ENCODE data around the gene CEP164.

The CEP164 gene

DNA sequence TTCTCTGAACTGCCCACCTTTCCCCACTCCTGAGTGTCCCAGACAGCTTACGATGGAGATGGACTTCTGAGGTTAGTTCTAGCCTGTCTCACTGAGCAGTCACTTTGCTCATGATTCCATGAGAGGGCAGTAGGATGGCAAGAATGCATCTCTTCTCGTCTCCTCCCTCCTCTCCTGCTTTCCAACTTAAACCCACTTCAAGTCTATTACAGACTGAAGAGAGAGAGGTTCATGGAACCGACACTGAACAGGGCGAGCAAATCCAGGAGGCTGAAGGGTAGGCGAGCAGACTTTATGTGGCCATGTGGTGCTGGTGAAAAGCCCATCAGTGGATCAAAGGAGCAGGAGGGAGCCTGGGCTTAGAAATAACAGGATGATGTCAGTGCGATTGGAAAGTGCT lies 38.6 kb downstream of the CEP164 start:
- DNase-seq (ENCODE audit: low spot score), result no peak

DNA sequence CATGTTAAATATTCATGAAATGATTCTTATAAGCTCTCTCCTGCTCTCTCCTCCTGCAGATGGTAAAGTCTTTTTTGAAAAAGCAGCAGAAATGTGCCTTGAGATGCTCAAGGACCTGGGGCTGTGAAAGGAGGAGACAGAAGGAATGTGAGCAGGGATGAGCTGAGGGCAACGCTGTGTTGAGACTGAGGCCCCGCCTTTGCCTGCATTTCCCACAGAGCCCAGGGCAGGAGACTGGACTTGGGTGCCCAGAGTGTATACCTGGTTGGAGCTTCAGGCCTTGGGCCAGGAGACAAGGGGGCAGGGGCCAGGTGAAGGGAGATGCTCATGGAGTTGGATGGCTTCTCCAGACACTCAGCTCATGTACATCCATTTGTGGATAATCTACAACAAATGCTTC lies 39.2 kb downstream of the CEP164 start:
- DNase-seq (ENCODE audit: low spot score), result no peak

- DNase-seq (ENCODE audit: low spot score), result no peak
Observed at GRCh38 chr11:117369534-117369933, 41.9 kb downstream of the CEP164 start.

DNA sequence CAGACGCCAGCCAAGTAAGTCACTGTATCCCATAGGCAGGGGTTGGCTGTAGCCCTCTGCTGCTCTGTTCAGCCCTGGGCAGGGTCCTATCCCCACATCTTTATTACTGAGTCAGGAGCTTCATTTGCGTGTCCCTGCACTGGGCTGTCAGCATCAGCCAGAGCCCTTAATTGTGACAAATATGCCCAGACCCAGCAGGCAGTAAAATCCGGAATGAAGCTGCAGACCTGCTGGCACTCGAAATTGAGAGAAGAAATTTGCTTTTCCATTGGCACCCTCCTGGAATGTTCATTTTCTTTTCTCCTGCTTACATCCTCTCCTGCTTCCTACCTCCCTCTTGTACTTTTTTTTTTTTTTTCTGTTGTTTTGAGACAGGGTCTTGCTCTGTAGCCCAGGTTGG lies 43.8 kb downstream of the CEP164 start:
- no peak for DNase-seq (ENCODE audit: low spot score)

GRCh38 chr11:117374316-117375055 lies 46.8 kb downstream of the CEP164 start:
- DNase-seq (ENCODE audit: low spot score), result no peak

DNA sequence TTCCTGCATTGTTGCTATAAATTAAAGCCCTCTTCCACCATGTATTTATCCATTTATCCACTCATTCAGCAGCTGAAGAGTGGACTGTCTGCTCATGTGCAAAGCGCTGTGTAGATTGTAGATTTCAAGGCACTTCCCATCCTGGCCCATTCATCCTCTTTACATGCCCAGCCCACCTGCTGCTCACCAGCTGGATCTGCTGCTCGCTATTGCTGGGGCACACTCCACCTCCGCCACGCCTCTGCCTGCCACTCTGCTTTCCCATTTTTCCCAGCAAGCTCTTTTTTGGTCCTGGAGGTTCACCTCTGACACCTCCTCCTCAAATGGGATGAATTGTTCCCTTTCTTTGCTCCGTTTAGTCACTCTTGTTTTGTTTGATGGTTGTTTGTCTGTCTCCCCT lies 48.3 kb downstream of the CEP164 start:
- peak; percentile 76 for DNase-seq (ENCODE audit: low spot score)

DNA sequence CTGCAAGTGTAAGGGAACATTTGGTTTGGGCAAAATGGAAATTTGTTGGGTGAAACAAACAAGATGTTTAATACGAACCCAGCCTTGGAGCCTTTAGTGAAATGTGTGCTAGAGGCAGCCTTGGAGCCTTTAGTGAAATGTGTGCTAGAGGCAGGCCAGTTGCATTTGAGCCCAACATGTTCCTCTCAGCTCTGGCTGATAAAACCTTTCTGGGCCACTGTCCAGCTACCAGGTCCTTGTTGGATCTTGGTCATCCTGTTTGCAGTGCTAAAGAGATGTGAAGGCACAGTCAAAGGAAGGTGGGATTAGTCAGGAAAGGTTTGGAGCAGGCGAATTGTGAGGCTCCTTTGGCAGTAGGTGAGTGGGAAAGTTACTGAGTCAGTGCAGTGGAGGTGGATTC lies 48.9 kb downstream of the CEP164 start:
- no peak for DNase-seq (ENCODE audit: low spot score)

DNA sequence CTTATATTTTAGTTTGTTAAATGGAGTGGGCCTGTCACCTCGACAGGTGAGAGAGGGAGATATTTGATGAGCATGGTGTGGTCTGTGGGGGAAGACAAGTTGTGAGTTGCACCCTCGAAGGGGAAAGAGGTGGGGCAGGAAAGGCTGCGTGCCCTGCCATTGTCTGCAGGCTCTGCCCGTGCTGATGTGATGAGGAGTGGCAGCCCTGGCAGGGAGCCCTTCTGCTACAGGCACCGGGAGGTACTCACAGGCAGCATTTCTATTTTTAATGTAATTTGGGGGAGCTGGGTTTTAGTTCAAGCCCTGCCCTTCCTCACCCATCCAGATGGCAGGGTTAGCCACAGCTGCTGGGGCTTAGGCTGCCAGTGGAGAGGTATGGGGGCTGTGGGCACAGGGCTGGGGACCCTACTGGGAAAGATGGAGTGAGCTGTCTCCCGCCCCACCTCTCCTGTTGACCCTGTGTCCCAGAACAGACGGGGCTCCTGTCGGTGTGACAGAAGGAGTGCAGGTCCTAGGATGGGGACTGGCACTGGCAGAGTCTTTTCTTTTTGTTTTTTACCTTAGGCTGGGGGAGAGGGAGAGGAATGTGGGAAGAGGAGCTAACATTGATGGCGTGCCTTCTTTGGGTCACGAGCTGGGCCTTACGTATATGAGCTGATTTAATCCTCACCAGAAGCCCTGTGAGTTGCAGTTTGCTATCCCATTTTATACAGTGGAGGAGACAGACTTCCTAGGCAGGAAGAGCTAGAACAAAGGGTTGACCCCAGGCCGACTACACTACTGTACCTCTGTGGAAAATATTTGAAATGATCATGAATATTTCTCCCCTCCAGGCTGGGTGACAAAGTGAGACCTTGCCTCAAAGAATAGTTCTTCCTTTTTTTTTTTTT lies 51.6 kb downstream of the CEP164 start:
- no peak for DNase-seq (ENCODE audit: low spot score)

- DNase-seq (ENCODE audit: low spot score), result no peak
Observed at GRCh38 chr11:117380676-117381075, 53.0 kb downstream of the CEP164 start.

GRCh38 chr11:117381481-117382387 lies 54.1 kb downstream of the CEP164 start:
- no peak for DNase-seq (ENCODE audit: low spot score)

GRCh38 chr11:117382746-117383145 lies 55.1 kb downstream of the CEP164 start:
- no peak for DNase-seq (ENCODE audit: low spot score)

- peak; percentile 25 for DNase-seq (ENCODE audit: low spot score)
Observed at GRCh38 chr11:117384045-117384444, 56.4 kb downstream of the CEP164 start.

DNA sequence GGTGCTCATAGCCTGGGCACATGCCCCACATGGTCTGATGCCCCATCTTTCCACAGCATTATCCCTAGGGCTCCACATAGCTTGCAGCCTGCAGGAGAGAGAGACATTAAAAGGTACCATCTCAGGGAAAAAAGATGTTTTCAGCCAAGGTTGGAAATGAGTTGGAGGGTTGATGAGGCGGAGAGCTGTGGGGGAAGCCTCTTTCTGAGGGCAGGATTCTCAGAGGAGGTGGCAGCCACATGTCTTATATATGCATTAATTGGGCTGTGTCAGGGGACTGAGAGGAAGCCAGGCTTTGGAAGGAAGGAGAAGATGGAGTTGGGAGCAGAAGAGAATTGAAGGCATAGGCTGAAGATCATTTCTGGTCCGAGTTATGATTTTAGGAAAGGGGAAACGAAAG lies 57.8 kb downstream of the CEP164 start:
- peak; percentile 47 for DNase-seq (ENCODE audit: low spot score)

GRCh38 chr11:117385906-117386305 lies 58.3 kb downstream of the CEP164 start:
- DNase-seq (ENCODE audit: low spot score), result no peak

DNA sequence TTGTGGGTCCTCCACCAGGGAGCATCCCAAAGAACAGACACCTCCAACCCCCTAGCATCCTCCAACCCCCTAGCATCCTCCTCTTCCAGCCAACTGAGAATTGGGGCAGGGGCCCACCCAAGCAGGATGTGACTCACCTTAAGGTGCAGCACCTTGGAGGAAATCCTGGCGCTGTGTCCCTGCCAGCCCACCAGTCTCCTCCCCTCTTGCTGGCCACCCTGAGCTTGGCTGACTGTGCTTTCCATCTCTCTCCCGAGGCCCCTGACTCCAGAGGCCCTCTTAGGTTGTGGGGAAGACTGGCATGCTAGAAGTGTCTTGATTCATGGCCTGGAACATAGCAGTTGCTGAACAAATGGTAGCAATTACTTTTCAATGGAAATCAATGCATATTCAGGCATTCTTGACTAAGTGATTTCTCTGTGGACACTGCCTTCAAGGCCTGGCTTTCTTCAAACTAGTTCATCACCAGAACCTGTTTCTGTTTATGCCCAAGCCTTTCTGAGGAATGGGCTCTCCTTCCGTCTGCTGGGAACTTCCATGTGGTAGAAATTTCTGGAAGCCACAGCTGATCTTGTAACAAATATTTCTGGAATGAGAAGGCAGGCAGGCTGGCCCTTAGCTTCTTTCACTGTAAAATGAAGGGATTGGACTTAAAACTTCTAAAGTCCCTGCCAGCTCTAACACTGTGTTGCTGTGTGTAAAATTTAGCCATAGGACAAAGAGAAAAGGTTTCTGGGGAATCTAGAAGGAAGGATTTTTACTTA lies 60.5 kb downstream of the CEP164 start:
- no peak for DNase-seq (ENCODE audit: low spot score)

DNA sequence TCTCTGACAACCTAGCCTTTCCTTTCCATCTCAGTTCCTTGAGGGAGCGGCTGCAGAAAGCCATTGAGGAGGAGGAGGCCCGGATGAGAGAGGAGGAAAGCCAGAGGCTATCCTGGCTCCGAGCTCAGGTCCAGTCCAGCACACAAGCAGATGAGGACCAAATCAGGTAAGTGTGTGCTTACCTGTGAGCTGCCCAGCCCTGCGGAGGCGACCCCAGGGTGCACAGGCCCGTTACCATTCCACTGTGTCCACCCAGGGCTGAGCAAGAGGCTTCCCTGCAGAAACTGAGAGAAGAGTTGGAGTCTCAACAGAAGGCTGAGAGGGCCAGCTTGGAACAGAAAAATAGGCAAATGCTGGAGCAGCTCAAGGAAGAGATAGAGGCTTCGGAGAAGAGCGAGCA lies 63.1 kb downstream of the CEP164 start:
- no peak for DNase-seq (ENCODE audit: low spot score)

DNA sequence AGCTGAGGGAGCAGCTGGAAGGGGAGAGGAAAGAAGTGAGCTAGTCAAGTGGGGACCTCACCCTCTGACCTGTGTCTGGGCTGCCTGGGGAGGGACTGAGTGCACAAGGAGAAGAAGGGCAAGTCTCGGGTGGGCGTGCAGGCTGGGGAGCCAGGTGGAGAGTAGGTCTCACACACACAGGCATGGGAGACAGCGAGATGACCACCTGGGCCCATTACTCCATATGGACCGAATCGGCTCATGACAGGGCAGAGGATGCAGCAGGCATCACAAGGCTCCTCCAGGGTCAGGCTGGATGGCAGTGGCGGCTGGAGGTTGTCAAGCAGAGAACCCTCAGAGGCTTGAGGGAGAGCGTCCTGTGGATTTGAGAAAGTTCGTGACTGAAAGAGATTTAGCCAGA lies 63.5 kb downstream of the CEP164 start:
- no peak for DNase-seq (ENCODE audit: low spot score)

DNA sequence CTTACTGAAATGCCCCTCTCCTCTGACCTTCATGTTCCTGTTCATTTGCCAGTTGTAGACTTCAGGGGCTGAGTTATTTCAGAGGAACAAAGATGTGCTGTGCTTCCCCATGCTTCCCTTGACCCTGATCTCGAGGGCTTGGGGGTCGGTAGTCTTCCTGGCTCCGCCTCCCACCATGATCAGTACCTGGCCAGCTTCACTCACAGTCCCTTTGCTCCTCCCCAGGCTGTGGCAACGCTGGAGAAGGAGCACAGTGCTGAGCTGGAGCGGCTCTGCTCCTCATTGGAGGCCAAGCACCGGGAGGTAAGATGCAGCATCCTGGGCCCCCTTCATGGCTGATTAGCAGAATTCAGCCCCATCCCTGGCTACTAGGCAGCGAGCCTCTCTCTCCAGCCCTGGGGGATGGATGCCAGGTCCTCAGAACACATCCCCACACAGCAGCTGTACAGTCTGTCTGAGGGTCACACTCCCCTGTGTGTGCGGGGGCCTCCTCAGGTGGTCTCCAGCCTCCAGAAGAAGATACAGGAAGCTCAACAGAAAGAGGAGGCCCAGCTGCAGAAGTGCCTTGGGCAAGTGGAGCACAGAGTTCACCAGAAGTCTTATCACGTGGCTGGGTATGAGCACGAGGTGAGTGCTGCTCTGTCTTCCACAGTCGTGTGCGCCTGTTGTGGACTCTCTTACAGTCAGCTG lies 64.5 kb downstream of the CEP164 start:
- no peak for DNase-seq (ENCODE audit: low spot score)

DNA sequence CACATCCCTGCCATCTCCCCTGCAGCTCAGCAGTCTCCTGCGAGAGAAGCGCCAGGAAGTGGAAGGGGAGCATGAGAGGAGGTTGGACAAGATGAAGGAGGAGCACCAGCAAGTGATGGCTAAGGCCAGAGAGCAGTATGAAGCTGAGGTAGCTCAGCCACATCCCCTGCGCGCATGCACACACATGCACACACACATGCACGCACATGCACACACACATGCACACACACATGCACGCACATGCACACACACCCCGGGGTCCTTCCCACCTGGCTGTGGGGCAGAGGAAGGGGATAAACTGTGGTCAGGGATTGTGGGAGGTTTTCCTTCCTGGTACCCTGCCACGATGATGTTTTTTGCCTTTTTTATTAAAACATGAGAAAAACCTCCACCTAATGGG lies 65.3 kb downstream of the CEP164 start:
- no peak for DNase-seq (ENCODE audit: low spot score)

GRCh38 chr11:117394221-117394925 lies 66.7 kb downstream of the CEP164 start:
- no peak for DNase-seq (ENCODE audit: low spot score)

Measured in putamen (tissue), 1 donor.